DND-41 (cell line): ENCODE measurements around the gene ZNF791.

Experiments used
- ATAC-seq: fragments of 200-7000 bp; cut with Tn5 transposase; 3 replicates; pipeline ENCODE4 v1.9.1; 2021; ENCODE audit warnings: low read depth; ENCODE audit not compliant: insufficient read depth
- DNase-seq: peaks from one replicate; pipeline ENCODE4 v3.0.0-alpha.2; 2020
- H2AFZ ChIP-seq: 2 replicates; pipeline ENCODE4 v1.6.0; 2012; ENCODE audit warnings: low read depth, low read length
- H3K27ac ChIP-seq: 2 replicates; pipeline ENCODE4 v1.5.1; 2012; ENCODE audit warnings: low read length, inconsistent platforms
- H3K27me3 ChIP-seq: fragments of 200-600 bp; sonication (generic); 2 replicates; pipeline ENCODE4 v1.6.0; 2012; ENCODE audit warnings: low read length, mild to moderate bottlenecking, inconsistent platforms; ENCODE audit not compliant: insufficient read depth, poor library complexity
- H3K36me3 ChIP-seq: 2 replicates; pipeline ENCODE4 v1.5.1; 2012; ENCODE audit warnings: low read length, inconsistent platforms; ENCODE audit not compliant: insufficient read depth
- H3K4me1 ChIP-seq: 2 replicates; pipeline ENCODE4 v1.5.1; 2012; ENCODE audit warnings: mild to moderate bottlenecking, low read length; ENCODE audit not compliant: insufficient read depth
- H3K4me2 ChIP-seq: 2 replicates; pipeline ENCODE4 v1.6.0; 2012; ENCODE audit warnings: mild to moderate bottlenecking, moderate library complexity, low read length, inconsistent platforms; ENCODE audit not compliant: insufficient read depth
- H3K4me3 ChIP-seq, 2 experiments: fragments of 200-600 bp in 1 of 2; shearing (Covaris generic) in 1 of 2; 2 replicates each; pipeline ENCODE4 v1.5.1; 2012 to 2016; ENCODE audit warnings: inconsistent platforms in 2 of 2, low read length in 2 of 2, mild to moderate bottlenecking in 2 of 2, low read depth in 1 of 2, moderate library complexity in 1 of 2
- H3K79me2 ChIP-seq: 2 replicates; pipeline ENCODE4 v1.6.0; 2012; ENCODE audit warnings: low read length, inconsistent platforms; ENCODE audit not compliant: insufficient read depth
- H3K9ac ChIP-seq: 2 replicates; pipeline ENCODE4 v1.6.0; 2012; ENCODE audit warnings: low read depth, mild to moderate bottlenecking, inconsistent platforms, low read length, moderate library complexity
- H3K9me3 ChIP-seq: 2 replicates; pipeline ENCODE4 v1.5.1; 2012; ENCODE audit warnings: low read length, moderate library complexity, mild to moderate bottlenecking, inconsistent platforms; ENCODE audit not compliant: insufficient read depth, severe bottlenecking
- H4K20me1 ChIP-seq: 2 replicates; pipeline ENCODE4 v1.6.0; 2012; ENCODE audit warnings: low read length; ENCODE audit not compliant: insufficient read depth
- CTCF ChIP-seq: IDR thresholded peaks from 2 replicates; pipeline ENCODE4 v1.5.1; 2012; ENCODE audit warnings: borderline replicate concordance, low read length, moderate library complexity, mild to moderate bottlenecking; ENCODE audit not compliant: poor library complexity, severe bottlenecking; ENCODE audit errors: extremely low read depth
- EZH2 ChIP-seq: IDR thresholded peaks from 3 replicates; pipeline ENCODE4 v1.6.1; 2012; ENCODE audit warnings: borderline replicate concordance, low read depth, mild to moderate bottlenecking, moderate library complexity, low read length, inconsistent platforms; ENCODE audit not compliant: severe bottlenecking

Gene ZNF791

DNA sequence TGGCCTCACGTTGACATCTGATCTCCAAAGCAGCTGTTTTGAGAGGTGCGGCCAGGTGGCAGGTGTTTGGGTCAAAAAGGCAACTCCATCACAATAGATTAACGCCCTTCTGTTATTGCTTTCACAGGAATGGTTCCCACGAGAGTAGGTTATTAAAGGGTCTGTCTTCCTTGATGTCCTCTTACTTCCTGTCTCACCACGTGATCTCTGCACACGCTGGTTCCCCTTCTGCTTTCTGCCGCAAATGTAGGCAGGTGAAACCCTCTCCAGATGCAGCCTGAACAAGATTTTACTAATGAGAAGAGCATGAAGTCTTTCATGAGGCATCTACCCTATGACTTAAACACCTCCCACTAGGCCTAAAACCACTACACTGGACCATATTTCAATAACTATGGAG, 36.7 kb upstream of the ZNF791 start:
- no peak for TF ChIP-seq CTCF
- TF ChIP-seq EZH2 = no peak
- no peak for ATAC-seq
- no peak overlapping the region for H3K9ac ChIP-seq
- no peaks in the 10 kb centered on the region for H3K27me3 ChIP-seq
- H4K20me1 ChIP-seq = no peaks in the 10 kb centered on the region
- H3K27ac ChIP-seq = no peak overlapping the region
- H3K4me1 ChIP-seq = no peaks in the 10 kb centered on the region
- peaks cover 15% of the 10 kb centered on the region for H3K36me3 ChIP-seq
- H3K4me2 ChIP-seq = no peak overlapping the region
- H2AFZ ChIP-seq = no peak overlapping the region
- no peaks in the 10 kb centered on the region for H3K9me3 ChIP-seq
- H3K79me2 ChIP-seq = no peaks in the 10 kb centered on the region
- DNase-seq = no peak
- no peak overlapping the region for H3K4me3 ChIP-seq

DNA sequence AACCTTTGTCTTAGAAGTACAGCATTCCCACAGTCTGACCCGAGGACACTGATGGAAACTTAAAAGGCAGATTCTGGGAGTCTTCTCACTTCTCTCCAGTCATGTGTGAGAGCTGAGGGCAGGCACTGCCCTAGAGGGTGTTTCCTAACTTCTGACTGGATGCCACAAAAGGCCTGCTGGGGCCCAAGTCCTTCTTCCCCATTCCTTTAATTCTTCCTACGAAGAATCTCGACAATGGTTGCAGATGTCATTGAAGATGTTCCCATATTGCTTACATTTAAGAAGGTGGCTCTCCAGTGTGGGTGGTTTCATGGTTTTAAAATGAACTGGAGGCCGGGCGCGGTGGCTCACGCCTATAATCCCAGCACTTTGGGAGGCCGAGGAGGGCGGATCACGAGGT, 32.1 kb upstream of the ZNF791 start:
- Histone ChIP-seq H3K79me2 (no peaks in the 10 kb centered on the region), H4K20me1 (no peaks in the 10 kb centered on the region), H3K9ac (no peak overlapping the region), H3K36me3 (peaks cover 41% of the 10 kb centered on the region), H3K27ac (no peak overlapping the region), H3K4me3 (no peak overlapping the region), H3K4me1 (no peaks in the 10 kb centered on the region), H3K27me3 (no peaks in the 10 kb centered on the region), H3K4me2 (no peak overlapping the region), H2AFZ (no peak overlapping the region), H3K9me3 (no peaks in the 10 kb centered on the region)
- no peak for TF ChIP-seq CTCF
- no peak for TF ChIP-seq EZH2
- DNase-seq = no peak
- no peak for ATAC-seq

DNA sequence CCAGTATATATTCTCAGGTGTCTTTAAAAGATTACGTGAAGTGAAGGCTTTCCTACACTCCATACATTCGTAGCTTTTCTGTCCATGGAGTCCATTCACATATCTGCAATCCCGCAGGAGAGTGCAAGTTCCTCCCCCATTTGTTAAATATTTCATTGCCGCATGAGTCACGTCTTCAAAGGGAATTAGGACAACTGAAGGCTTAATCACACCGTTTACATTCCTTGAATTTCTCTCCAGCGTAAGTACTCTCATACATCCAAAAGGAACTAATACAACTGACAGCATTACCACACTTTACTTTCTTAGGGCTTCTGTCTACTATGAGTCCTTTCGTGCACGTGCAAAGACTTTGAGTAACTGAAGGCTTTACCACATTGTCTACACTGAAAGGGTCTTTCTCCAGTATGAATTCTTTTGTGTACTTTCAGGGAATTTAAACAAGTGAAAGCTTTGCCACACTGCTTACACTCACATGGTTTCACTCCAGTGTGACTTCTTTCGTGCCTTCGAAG, 30.5 kb upstream of the ZNF791 start:
- no peak for ATAC-seq
- Histone ChIP-seq H4K20me1 (no peaks in the 10 kb centered on the region), H3K27me3 (no peaks in the 10 kb centered on the region), H3K4me1 (no peaks in the 10 kb centered on the region), H3K79me2 (no peaks in the 10 kb centered on the region), H3K4me2 (no peak overlapping the region), H3K36me3 (peaks cover 41% of the 10 kb centered on the region), H3K4me3 (no peak overlapping the region), H3K9me3 (no peaks in the 10 kb centered on the region), H3K27ac (no peak overlapping the region), H2AFZ (no peak overlapping the region), H3K9ac (no peak overlapping the region)
- no peak for DNase-seq
- TF ChIP-seq CTCF = no peak
- TF ChIP-seq EZH2 = no peak

- no peak overlapping the region for H3K4me3 ChIP-seq
- no peak overlapping the region for H3K4me2 ChIP-seq
- H3K36me3 ChIP-seq = peaks cover 41% of the 10 kb centered on the region
- no peak overlapping the region for H3K27ac ChIP-seq
- no peak for ATAC-seq
- H4K20me1 ChIP-seq = no peaks in the 10 kb centered on the region
- H3K79me2 ChIP-seq = no peaks in the 10 kb centered on the region
- H3K9me3 ChIP-seq = no peaks in the 10 kb centered on the region
- no peak for DNase-seq
- TF ChIP-seq CTCF = no peak
- no peak for TF ChIP-seq EZH2
- no peak overlapping the region for H3K9ac ChIP-seq
- H3K27me3 ChIP-seq = no peaks in the 10 kb centered on the region
- no peaks in the 10 kb centered on the region for H3K4me1 ChIP-seq
- no peak overlapping the region for H2AFZ ChIP-seq
These were observed 29.6 kb upstream of the ZNF791 start for GRCh38 chr19:12581100-12581499.
